ENCODE data around the gene REPIN1. TPM values are rescaled to one million over a fixed set of nuclear protein-coding genes. Genes with fewer than 3 reads are reported as not detected.

Gene REPIN1
- total RNA-seq, 1 donor from 2014 or later, result 146 TPM

GRCh38 chr7:150371131-150371995 is 2.7 kb downstream of the REPIN1 start:
- no peaks in the 10 kb centered on the region for H3K36me3 Mint-ChIP-seq (ENCODE audit: unreplicated experiment)
- no peak for DNase-seq
- H3K4me3 Mint-ChIP-seq (ENCODE audit: unreplicated experiment), result no peak overlapping the region
- no peak for TF ChIP-seq CTCF (IDR thresholded peaks at IDR 0.05; ENCODE audit: partially characterized antibody, unreplicated experiment)
- peaks cover 9% of the 10 kb centered on the region for H3K27me3 Mint-ChIP-seq (ENCODE audit: unreplicated experiment)
- peaks cover 19% of the 10 kb centered on the region for H3K4me1 Mint-ChIP-seq (ENCODE audit: low read depth, unreplicated experiment)
- H3K27ac Mint-ChIP-seq (ENCODE audit: unreplicated experiment), result no peak overlapping the region
- H3K9me3 Mint-ChIP-seq (ENCODE audit: unreplicated experiment), result peaks cover 16% of the 10 kb centered on the region

GRCh38 chr7:150371996-150372270 is 3.3 kb downstream of the REPIN1 start:
- Mint-ChIP-seq H3K4me1 (ENCODE audit: low read depth, unreplicated experiment) (peaks cover 21% of the 10 kb centered on the region), H3K4me3 (ENCODE audit: unreplicated experiment) (no peak overlapping the region), H3K36me3 (ENCODE audit: unreplicated experiment) (no peaks in the 10 kb centered on the region), H3K27ac (ENCODE audit: unreplicated experiment) (no peak overlapping the region), H3K27me3 (ENCODE audit: unreplicated experiment) (peaks cover 9% of the 10 kb centered on the region), H3K9me3 (ENCODE audit: unreplicated experiment) (peaks cover 16% of the 10 kb centered on the region)
- DNase-seq, result no peak
- no peak for TF ChIP-seq CTCF (IDR thresholded peaks at IDR 0.05; ENCODE audit: partially characterized antibody, unreplicated experiment)

- DNase-seq, result no peak
- Mint-ChIP-seq H3K4me1 (ENCODE audit: low read depth, unreplicated experiment) (peaks cover 22% of the 10 kb centered on the region), H3K9me3 (ENCODE audit: unreplicated experiment) (peaks cover 13% of the 10 kb centered on the region), H3K4me3 (ENCODE audit: unreplicated experiment) (peak overlapping the region; percentile 42), H3K27ac (ENCODE audit: unreplicated experiment) (peak overlapping the region; percentile 77), H3K27me3 (ENCODE audit: unreplicated experiment) (peaks cover 9% of the 10 kb centered on the region), H3K36me3 (ENCODE audit: unreplicated experiment) (no peaks in the 10 kb centered on the region)
- no peak for TF ChIP-seq CTCF (IDR thresholded peaks at IDR 0.05; ENCODE audit: partially characterized antibody, unreplicated experiment)
Measured at GRCh38 chr7:150372271-150373048, 3.8 kb downstream of the REPIN1 start.

- no peak for TF ChIP-seq CTCF (IDR thresholded peaks at IDR 0.05; ENCODE audit: partially characterized antibody, unreplicated experiment)
- DNase-seq, result no peak
- Mint-ChIP-seq H3K4me3 (ENCODE audit: unreplicated experiment) (peak overlapping the region; percentile 67), H3K36me3 (ENCODE audit: unreplicated experiment) (no peaks in the 10 kb centered on the region), H3K27me3 (ENCODE audit: unreplicated experiment) (peaks cover 12% of the 10 kb centered on the region), H3K27ac (ENCODE audit: unreplicated experiment) (peak overlapping the region; percentile 77), H3K4me1 (ENCODE audit: low read depth, unreplicated experiment) (peaks cover 27% of the 10 kb centered on the region), H3K9me3 (ENCODE audit: unreplicated experiment) (peaks cover 12% of the 10 kb centered on the region)
Measured at GRCh38 chr7:150373049-150373801, 4.6 kb downstream of the REPIN1 start.

All from glutamatergic neuron (in vitro differentiated cells).